ENCODE data around the gene HOXA9.

The HOXA9 gene

GRCh38 chr7:27163288-27164044 is 1.9 kb downstream of the HOXA9 start:
- DNase-seq: no peak

DNA sequence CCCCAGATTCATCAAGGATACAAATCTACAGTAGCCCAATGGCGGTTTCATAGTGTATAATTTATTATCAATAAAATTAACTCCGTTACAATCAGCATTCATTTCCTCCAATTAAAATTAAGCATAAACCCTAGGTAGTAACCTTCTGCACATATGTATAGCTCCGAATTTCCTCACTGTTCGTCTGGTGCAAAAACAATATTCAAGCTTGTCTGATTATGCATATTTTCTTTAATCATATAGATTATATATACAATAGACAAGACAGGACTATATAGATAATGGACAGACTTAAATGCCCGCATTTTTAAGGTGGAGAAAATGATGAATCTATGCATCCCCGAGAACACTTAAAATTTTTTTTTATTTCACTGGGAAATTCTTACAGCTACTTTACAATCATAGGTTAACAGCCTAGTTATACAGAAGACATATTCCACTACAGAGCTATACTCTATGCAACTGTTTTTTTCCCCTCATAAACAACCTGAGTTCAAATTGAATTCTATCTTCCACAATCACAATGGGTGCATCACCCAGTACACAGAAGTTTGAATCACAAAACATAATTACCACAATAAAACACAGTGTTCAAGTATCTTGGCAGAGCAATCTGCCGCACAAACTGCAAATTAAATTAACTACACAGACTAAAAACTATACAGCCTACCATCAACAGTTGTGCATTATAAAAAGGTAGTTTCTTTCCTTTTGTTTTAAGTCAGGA is 2.6 kb downstream of the HOXA9 start:
- DNase-seq: no peak

GRCh38 chr7:27161721-27162560 is 3.4 kb downstream of the HOXA9 start:
- DNase-seq: no peak

DNA sequence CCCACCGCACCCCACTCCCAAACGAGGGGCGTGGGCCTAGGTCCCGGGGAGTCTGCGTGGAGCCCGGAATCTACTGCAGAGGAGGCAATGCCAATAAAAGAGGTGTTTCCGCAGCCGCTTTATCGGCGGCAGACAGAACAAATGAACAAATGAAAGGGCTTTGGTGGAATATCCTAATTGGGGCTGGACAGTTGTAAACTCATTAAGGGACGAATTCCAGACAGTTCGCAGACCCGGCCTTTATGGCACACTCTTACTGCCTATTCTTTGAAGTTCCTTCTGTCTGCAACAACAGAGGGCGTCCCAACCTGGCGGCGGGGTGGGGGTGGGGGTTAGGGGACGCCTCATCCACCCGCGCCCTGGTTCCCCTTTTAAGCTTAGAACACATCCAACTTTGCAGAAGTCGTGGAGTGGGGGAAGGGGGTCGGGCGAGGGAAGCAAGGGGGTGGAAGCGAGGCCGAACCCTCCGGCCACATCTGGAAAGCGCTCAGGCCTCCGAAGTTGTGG is 4.1 kb downstream of the HOXA9 start:
- no peak for DNase-seq

GRCh38 chr7:27160546-27161213 is 4.7 kb downstream of the HOXA9 start:
- DNase-seq: peak; percentile 87 to 92 (median 89)

DNA sequence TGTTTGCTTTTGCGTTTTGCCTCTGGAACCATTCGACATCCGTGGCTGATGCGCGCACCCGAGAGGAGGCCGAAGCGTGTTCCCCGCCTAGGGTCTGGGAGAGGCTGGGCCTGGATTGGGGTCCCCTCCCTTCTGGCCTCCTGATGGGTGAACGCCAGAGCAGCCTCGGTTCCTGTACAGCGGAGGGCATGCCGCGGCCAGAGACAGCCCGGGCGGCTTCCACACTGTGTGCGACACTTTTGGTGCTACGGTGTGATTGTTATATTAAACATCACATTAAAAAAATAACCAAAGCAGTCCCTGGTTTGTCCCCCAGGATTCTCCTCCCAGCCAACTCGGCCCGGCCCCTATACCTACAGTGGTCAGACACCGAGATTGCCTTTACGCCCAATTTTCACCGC is 5.2 kb downstream of the HOXA9 start:
- DNase-seq: peak in 1 of 3 experiments; percentile 50

- no peak for DNase-seq
Measured at GRCh38 chr7:27159266-27160144, 5.8 kb downstream of the HOXA9 start.

GRCh38 chr7:27158436-27159265 is 6.7 kb downstream of the HOXA9 start:
- no peak for DNase-seq

DNA sequence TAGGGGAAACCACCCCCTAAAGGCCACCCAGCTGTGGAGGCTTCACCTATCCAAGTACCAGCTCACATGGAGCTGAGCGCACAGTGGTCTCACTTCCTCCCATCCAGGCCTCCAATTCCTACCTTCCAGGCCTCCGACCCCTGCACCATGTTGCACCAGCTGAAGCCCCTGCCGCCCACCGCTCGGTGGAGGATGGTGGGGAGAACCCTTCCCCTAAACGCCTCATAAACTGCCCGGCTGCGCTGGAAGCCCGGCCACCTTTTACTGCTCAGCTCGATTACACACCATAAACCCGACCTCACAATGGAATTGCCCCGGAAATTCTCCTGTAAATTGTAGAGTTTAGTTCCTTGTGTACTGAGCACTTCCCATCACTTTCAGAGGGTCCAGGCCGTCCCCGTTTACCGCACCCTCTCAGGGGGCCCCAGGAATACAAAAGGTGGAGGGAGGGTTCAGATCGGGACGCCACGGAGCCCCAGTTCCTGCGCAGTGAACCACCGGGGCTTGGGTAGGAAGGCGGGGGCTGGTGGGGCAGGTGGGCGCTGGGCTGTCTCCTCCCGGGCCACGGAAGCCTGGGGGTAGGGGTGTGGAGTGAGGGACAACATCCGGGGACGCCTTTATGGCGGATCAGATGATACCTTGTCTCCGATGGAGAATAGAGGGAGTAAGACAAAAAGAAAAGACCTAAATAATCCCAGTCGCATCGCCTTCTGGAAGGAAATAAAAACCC is 7.5 kb downstream of the HOXA9 start:
- no peak for DNase-seq

DNA sequence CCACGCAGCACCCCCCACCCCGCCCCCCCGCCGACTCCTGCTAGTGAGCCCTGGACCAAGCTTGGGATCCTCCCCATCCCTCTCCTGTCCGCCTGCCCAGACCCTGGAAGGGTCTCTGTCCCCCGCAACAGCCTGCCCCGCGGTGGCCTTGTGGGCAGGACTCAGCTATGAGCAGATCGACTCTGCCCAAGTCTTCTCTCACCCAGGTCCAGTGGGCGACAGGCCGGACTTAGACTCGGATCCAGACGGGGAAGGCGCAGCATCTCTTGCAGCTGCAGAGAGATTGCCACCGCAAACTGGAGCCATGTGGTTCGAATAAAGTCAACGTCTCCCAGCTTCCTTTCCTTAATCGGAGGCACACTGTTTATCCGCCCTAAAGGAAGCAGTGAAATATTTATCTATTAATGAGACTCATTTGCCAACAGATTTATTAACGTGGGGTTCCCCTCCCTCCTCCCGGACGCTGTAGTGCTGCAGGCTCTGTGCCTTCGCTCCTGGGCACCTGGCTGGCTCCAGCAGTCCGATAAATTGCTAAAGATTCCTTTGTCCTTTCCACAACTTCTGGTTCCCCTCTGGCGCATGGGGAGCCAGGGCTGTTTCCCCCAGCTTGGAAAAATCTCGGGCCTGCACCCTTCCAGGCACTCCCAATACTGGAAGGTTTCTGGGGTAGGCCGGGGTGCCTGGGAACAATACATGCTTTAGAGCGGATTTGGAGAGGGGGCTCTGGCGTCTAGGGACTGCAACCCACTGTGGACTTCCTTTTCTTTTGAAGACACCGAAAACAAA is 8.2 kb downstream of the HOXA9 start:
- no peak for DNase-seq

DNA sequence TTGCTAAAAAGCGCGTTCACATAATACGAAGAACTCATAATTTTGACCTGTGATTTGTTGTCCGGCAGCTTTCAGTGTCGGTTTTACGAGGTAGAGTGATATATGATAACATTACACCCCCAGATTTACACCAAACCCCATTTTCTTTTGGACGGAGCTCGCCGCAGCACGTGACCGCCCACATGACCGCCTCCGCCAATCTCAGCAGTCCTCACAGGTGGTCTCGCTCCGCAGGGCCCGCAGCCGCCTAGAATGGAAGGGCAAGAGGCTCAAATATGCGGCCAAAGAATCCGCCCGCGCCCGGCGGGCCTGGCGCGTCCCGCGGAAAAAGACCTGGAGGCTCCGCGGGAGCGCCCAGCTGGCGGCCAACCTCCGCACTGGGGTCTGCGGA is 8.8 kb downstream of the HOXA9 start, which contains the start of gene HOXA7:
Gene HOXA7 (minus strand): TSS at position 168 of the 391 bp plus-strand sequence. CDS start 130 bp downstream, at position 38.
- DNase-seq: peak in 1 of 3 experiments; percentile 61

GRCh38 chr7:27155816-27156507 is 9.4 kb downstream of the HOXA9 start:
- DNase-seq: no peak

DNA sequence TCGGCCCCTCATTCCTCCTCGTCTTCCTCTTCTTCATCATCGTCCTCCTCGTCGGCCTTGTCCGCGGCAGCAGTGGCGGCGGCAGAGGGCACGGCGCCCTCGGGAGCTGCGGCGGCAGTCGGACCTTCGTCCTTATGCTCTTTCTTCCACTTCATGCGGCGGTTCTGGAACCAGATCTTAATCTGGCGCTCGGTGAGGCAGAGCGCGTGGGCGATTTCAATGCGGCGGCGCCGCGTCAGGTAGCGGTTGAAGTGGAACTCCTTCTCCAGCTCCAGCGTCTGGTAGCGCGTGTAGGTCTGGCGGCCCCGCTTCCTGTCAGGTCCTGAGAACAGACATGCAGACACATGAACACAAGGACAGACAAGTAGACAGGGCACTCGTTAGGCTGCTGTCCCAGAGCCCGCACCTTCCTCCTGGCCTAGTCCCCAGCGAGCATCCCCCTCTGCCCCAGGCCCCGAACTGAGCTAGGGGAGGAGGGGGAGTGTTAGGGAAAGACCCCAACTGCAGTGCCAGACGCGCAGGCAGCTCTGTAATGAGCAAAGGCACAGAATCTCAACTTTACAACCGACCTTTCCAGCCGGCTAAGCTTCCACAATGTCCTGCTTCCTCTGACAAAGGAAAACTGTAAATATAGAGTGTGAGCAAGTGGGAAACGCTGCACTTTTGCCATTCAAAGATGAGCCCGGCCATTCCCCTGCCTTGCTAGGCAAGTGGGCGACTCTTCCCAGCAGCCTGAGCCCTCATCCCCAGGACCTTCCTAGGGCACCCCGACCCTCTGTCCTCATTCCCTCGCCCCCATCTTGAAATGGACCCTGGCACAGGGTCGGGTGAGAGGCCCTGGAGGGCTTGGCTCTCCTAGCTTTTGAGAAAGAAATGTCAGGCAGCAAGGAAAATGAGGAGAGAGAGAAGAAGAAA is 10.2 kb downstream of the HOXA9 start:
- DNase-seq: no peak

DNA sequence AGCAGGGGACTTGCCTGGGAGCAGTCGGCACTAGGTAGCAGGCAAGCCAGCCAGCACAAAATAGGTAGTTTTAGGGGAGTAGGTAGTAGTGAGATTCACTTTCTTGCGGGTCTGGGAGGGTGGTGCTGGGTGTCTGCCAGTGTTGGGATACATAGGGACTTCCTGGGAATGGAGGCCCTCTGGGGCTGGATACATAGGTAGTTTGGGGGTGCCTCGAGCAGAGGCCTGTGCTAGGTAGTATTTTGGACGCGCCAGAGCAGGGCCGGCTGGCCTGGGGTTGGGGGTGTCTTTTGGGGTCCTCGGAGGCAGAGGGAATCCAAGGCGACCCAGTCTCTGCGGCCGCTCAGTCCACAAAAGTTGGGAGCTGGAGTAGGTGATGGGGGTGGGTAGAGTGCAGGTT is 11.0 kb downstream of the HOXA9 start:
- no peak for DNase-seq

GRCh38 chr7:27153526-27153925 is 11.8 kb downstream of the HOXA9 start:
- no peak for DNase-seq

GRCh38 chr7:27152816-27153442 is 12.4 kb downstream of the HOXA9 start:
- no peak for DNase-seq

Data from NCI-H1417 (cell line).